OCI-LY3 (cell line): Measurements from ENCODE around the gene MAP6.

Source experiments
- EZH2phosphoT487 ChIP-seq: fragments of 200-600 bp; shearing (Covaris generic); IDR thresholded peaks from 2 replicates; pipeline ENCODE4 v1.6.1; 2018; ENCODE audit warnings: antibody characterized with exemption, mixed run types, low read depth
- TF ChIP-seq, protein P1 (sequence below): fragments of 200-600, 300-600 bp; sonication (generic); IDR thresholded peaks from 2 replicates; pipeline ENCODE4 v1.5.1; 2014; ENCODE audit warnings: antibody characterized with exemption, low read length, low read depth

DNA sequence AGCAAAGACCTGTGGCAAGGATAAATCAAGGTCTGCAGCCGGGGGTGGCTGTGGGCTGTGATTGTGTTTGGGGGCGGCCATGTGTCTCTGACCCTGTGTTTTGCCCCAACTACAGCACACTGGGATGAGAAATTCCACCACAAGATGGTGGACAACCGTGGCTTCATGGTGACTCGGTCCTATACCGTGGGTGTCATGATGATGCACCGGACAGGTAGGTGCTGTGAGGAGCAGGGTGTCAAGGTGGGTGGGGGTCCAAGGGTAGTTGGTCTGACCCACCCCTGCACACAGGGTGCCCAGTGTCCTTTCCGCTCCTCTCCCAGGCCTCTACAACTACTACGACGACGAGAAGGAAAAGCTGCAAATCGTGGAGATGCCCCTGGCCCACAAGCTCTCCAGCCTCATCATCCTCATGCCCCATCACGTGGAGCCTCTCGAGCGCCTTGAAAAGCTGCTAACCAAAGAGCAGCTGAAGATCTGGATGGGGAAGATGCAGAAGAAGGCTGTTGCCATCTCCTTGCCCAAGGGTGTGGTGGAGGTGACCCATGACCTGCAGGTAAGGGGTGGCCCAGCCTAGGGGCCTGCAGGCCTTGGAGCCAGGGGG is 100.1 kb downstream of the MAP6 start:
- TF ChIP-seq, protein P1, sequence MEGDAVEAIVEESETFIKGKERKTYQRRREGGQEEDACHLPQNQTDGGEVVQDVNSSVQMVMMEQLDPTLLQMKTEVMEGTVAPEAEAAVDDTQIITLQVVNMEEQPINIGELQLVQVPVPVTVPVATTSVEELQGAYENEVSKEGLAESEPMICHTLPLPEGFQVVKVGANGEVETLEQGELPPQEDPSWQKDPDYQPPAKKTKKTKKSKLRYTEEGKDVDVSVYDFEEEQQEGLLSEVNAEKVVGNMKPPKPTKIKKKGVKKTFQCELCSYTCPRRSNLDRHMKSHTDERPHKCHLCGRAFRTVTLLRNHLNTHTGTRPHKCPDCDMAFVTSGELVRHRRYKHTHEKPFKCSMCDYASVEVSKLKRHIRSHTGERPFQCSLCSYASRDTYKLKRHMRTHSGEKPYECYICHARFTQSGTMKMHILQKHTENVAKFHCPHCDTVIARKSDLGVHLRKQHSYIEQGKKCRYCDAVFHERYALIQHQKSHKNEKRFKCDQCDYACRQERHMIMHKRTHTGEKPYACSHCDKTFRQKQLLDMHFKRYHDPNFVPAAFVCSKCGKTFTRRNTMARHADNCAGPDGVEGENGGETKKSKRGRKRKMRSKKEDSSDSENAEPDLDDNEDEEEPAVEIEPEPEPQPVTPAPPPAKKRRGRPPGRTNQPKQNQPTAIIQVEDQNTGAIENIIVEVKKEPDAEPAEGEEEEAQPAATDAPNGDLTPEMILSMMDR, result no peak
- no peak for TF ChIP-seq EZH2phosphoT487
